B cell (primary cell): ENCODE measurements around the gene CCDC170. TPM values are rescaled to one million over a fixed set of nuclear protein-coding genes. Genes with fewer than 3 reads are reported as not detected.
A peak's percentile ranks its signal among the peaks of the same experiment; 100 is the strongest.

Source experiments
- ATAC-seq: fragments of 200-7000 bp; cut with Tn5 transposase; one replicate; pipeline ENCODE4 v1.10.0; 2021; ENCODE audit warnings: low read depth, mild to moderate bottlenecking, moderate number of reproducible peaks, moderate library complexity
- CTCF ChIA-PET: fragments of 350-600 bp; sonication (Branson Sonifier 250); formaldehyde crosslinking; loops from one replicate; lab custom pipeline; 2021; ENCODE audit warnings: antibody characterized with exemption, inconsistent platforms; lab: Charles Lee
- POLR2A ChIA-PET: fragments of 350-600 bp; sonication (Branson Sonifier 250); formaldehyde crosslinking; loops from one replicate; lab custom pipeline; 2021; ENCODE audit warnings: antibody characterized with exemption; lab: Charles Lee
- DNase-seq: peaks from one replicate; pipeline ENCODE4 v3.0.0; 2013
- H2AFZ ChIP-seq: 2 replicates; pipeline ENCODE4 v1.6.1; 2012; ENCODE audit warnings: mild to moderate bottlenecking, low read depth, low read length; ENCODE audit not compliant: insufficient read depth, poor library complexity, severe bottlenecking
- H3K27ac ChIP-seq, 2 donors: 1 replicate in 1 of 2; 2 replicates in 1 of 2; pipeline ENCODE4 v1.5.1; 2012 to 2013; ENCODE audit warnings: low read length in 2 of 2, mild to moderate bottlenecking in 2 of 2, moderate library complexity in 1 of 2
- H3K27me3 ChIP-seq, 4 experiments: fragments of 200-600 bp in 1 of 4; sonication (generic) in 1 of 4; replicated peaks in 1 of 4; 1 replicate in 2 of 4; 2 replicates in 2 of 4; pipeline versions ENCODE4 v1.6.1 to v1.7.0; 2013 to 2016; ENCODE audit warnings: low read length in 3 of 4, mild to moderate bottlenecking in 2 of 4, mixed read lengths in 1 of 4, moderate library complexity in 1 of 4; ENCODE audit not compliant: insufficient read depth in 4 of 4, control insufficient read depth in 3 of 4; ENCODE audit errors: control extremely low read depth in 1 of 4
- H3K36me3 ChIP-seq, 2 experiments: replicated peaks in 1 of 2; 1 replicate in 1 of 2; 2 replicates in 1 of 2; pipeline versions ENCODE4 v1.6.1 to v1.7.1; 2013; ENCODE audit warnings: low read length in 1 of 2; ENCODE audit not compliant: insufficient read depth in 2 of 2, control insufficient read depth in 1 of 2; ENCODE audit errors: control extremely low read depth in 1 of 2, extremely low read depth in 1 of 2
- H3K4me1 ChIP-seq, 2 donors: fragments of 200-600 bp in 1 of 2; sonication (generic) in 1 of 2; 1 replicate in 1 of 2; 2 replicates in 1 of 2; pipeline versions ENCODE4 v1.5.1 to v1.6.1; 2013 to 2017; ENCODE audit warnings: low read length in 2 of 2; ENCODE audit not compliant: control insufficient read depth in 2 of 2, insufficient read depth in 2 of 2
- H3K4me2 ChIP-seq: replicated peaks from 2 replicates; pipeline ENCODE3; 2012; ENCODE audit warnings: mild to moderate bottlenecking, low read depth, low read length; ENCODE audit not compliant: poor library complexity, severe bottlenecking
- H3K4me3 ChIP-seq, 5 experiments: fragments of 200-600 bp in 1 of 5; sonication (generic) in 1 of 5; 1 replicate in 3 of 5; 2 replicates in 2 of 5; pipeline versions ENCODE4 v1.5.1 to v1.7.0; 2011 to 2016; ENCODE audit warnings: low read length in 4 of 5, mild to moderate bottlenecking in 4 of 5, low read depth in 2 of 5, control low read depth in 1 of 5, moderate library complexity in 1 of 5; ENCODE audit not compliant: insufficient read depth in 1 of 5; ENCODE audit errors: control extremely low read depth in 1 of 5, extremely low read depth in 1 of 5
- H3K79me2 ChIP-seq: fragments of 200-600 bp; sonication (generic); one replicate; pipeline ENCODE4 v1.6.0; 2016; ENCODE audit warnings: low read length; ENCODE audit not compliant: control insufficient read depth, insufficient read depth
- H3K9ac ChIP-seq: fragments of 200-600 bp; sonication (generic); 2 replicates; pipeline ENCODE4 v1.6.1; 2017; ENCODE audit warnings: mild to moderate bottlenecking, low read length, moderate library complexity
- H3K9me3 ChIP-seq, 3 donors: one replicate each; pipeline versions ENCODE4 v1.6.1 to v1.7.1; 2013; ENCODE audit warnings: low read length in 2 of 3; ENCODE audit not compliant: control insufficient read depth in 2 of 3, insufficient read depth in 1 of 3; ENCODE audit errors: control extremely low read depth in 1 of 3
- H4K20me1 ChIP-seq: 2 replicates; pipeline ENCODE4 v1.6.0; 2012; ENCODE audit warnings: mild to moderate bottlenecking, low read length; ENCODE audit not compliant: insufficient read depth, control insufficient read depth, poor library complexity, severe bottlenecking
- H3K27ac Mint-ChIP-seq: one replicate; pipeline ENCODE4 v1.8.0; 2021; ENCODE audit warnings: mixed read lengths
- H3K27me3 Mint-ChIP-seq: one replicate; pipeline ENCODE4 v1.8.0; 2021; ENCODE audit warnings: mixed read lengths
- H3K4me1 Mint-ChIP-seq: one replicate; pipeline ENCODE4 v1.8.0; 2021; ENCODE audit warnings: mixed read lengths
- H3K4me3 Mint-ChIP-seq: one replicate; pipeline ENCODE4 v1.8.0; 2021; ENCODE audit warnings: mixed read lengths
- H3K9me3 Mint-ChIP-seq: one replicate; pipeline ENCODE4 v1.8.0; 2022; ENCODE audit warnings: mixed read lengths; ENCODE audit not compliant: insufficient read depth
- CTCF ChIP-seq: fragments of 200-600 bp; IDR thresholded peaks from one replicate; pipeline ENCODE4 v1.8.0; 2022; ENCODE audit warnings: antibody characterized with exemption, mild to moderate bottlenecking
- EZH2 ChIP-seq: IDR thresholded peaks from 2 replicates; pipeline ENCODE4 v1.6.1; 2012; ENCODE audit warnings: borderline replicate concordance, low read depth, mild to moderate bottlenecking, moderate library complexity, low read length; ENCODE audit not compliant: insufficient read depth, poor library complexity, severe bottlenecking
- WGBS: methylation state at CpG from one replicate; pipeline ENCODE4 v1.1.5; 2013; ENCODE audit warnings: missing lambda C conversion rate; ENCODE audit not compliant: insufficient coverage; 5-methylcytosine and 5-hydroxymethylcytosine counted together
- intact Hi-C: fragments of 100-400 bp; cut with micrococcal nuclease; formaldehyde crosslinking; loops from one replicate; pipeline ENCODE4 v1.10.0; 2022
- polyA plus RNA-seq: library from polyadenylated mRNA; depleted of rRNA; stranded (reverse); fragments of >200 nt; gene quantifications from 2 replicates; pipeline ENCODE4 v1.2.3, GENCODE V29; 2012
- total RNA-seq, 2 donors: library from RNA; stranded (reverse); fragments of 120-200 nt in 1 of 2; gene quantifications; 1 replicate in 1 of 2; 2 replicates in 1 of 2; pipeline versions ENCODE4 v1.2.3 to v1.2.4, GENCODE V29; 2013 to 2022

The CCDC170 gene
- total and polyA plus RNA-seq, 2 donors (not counting 1 experiment from before 2014, with no cell fraction given), result 0.01 TPM; not detected in 1

GRCh38 chr6:151493161-151493803 is 535 bp upstream of the CCDC170 start:
- DNase-seq (no peak), ATAC-seq (no peak)
- H3K9me3 Mint-ChIP-seq, result no peaks in the 10 kb centered on the region
- ChIA-PET POLR2A (no interaction called here), CTCF (no interaction called here)
- Histone ChIP-seq H3K36me3 (no peaks in the 10 kb centered on the region), H3K79me2 (no peaks in the 10 kb centered on the region), H3K4me2 (peak overlapping the region; percentile 83), H3K4me1 (peaks cover 14 to 15% of the 10 kb centered on the region in 2 donors), H3K27ac (no peak overlapping the region), H2AFZ (peak overlapping the region; percentile 64), H3K4me3 (peak overlapping the region in 4 of 5 experiments; percentile 32 to 60 (median 41)), H3K9ac (peak overlapping the region; percentile 51), H4K20me1 (no peaks in the 10 kb centered on the region), H3K27me3 (peaks cover 0 to 32% (median 22%) of the 10 kb centered on the region in 4 experiments), H3K9me3 (no peaks in the 10 kb centered on the region)
- H3K27ac Mint-ChIP-seq, result no peak overlapping the region
- peaks cover 47% of the 10 kb centered on the region for H3K27me3 Mint-ChIP-seq
- peak overlapping the region; percentile 72 for H3K4me3 Mint-ChIP-seq
- 61% methylated on average over 15 of the region's 16 CpGs for WGBS
- intact Hi-C loops, result no loop called here
- TF ChIP-seq EZH2, result no peak
- TF ChIP-seq CTCF, result no peak
- H3K4me1 Mint-ChIP-seq, result peaks cover 19% of the 10 kb centered on the region

- TF ChIP-seq EZH2 (no peak), CTCF (no peak)
- H3K4me2 ChIP-seq, result peak overlapping the region; percentile 83
- peak; percentile 30 for DNase-seq
- peak overlapping the region; percentile 19 to 60 (median 35) for H3K4me3 ChIP-seq
- H3K27me3 ChIP-seq, result peaks cover 0 to 32% (median 22%) of the 10 kb centered on the region in 4 experiments
- H3K79me2 ChIP-seq, result no peaks in the 10 kb centered on the region
- H3K4me1 ChIP-seq, result peaks cover 14 to 15% of the 10 kb centered on the region in 2 donors
- Mint-ChIP-seq H3K9me3 (no peaks in the 10 kb centered on the region), H3K27me3 (peaks cover 47% of the 10 kb centered on the region), H3K27ac (no peak overlapping the region), H3K4me3 (peak overlapping the region; percentile 80), H3K4me1 (peaks cover 21% of the 10 kb centered on the region)
- H3K9ac ChIP-seq, result peak overlapping the region; percentile 51
- no peaks in the 10 kb centered on the region for H3K9me3 ChIP-seq
- H4K20me1 ChIP-seq, result no peaks in the 10 kb centered on the region
- peak overlapping the region; percentile 64 for H2AFZ ChIP-seq
- intact Hi-C loops, result no loop called here
- WGBS, result 4% methylated on average over 36 of the region's 43 CpGs
- POLR2A ChIA-PET, result no interaction called here
- no peak for ATAC-seq
- H3K27ac ChIP-seq, result no peak overlapping the region
- CTCF ChIA-PET, result no interaction called here
- no peaks in the 10 kb centered on the region for H3K36me3 ChIP-seq
Observed at GRCh38 chr6:151494235-151494935, 568 bp downstream of the CCDC170 start.
